Right lobe of liver (tissue), 6 donors: Measurements from ENCODE around the gene TTC9B. TPM values are rescaled to one million over a fixed set of nuclear protein-coding genes. Genes with fewer than 3 reads are reported as not detected.

Source experiments
- ATAC-seq, 4 donors: fragments of 200-7000 bp; cut with Tn5 transposase; one replicate each; pipeline ENCODE4 v1.9.1; 2020; ENCODE audit warnings: mild to moderate bottlenecking in 4 of 4, moderate library complexity in 4 of 4
- DNase-seq, 3 donors: peaks; one replicate each; pipeline ENCODE4 v3.0.0-alpha.2; 2020
- H3K27ac ChIP-seq, 3 donors: fragments of 200-600 bp; one replicate each; pipeline ENCODE4 v1.8.0; 2022
- H3K27me3 ChIP-seq, 2 donors: fragments of 200-600 bp; one replicate each; pipeline ENCODE4 v1.8.0; 2022
- H3K36me3 ChIP-seq, 4 donors: fragments of 200-600 bp; sonication (generic) in 1 of 4; one replicate each; pipeline versions ENCODE4 v1.5.1 to v1.8.0; 2017 to 2022; ENCODE audit warnings: control low read depth in 1 of 4
- H3K4me1 ChIP-seq, 4 donors: fragments of 200-600 bp; sonication (generic) in 1 of 4; one replicate each; pipeline versions ENCODE4 v1.5.1 to v1.8.0; 2017 to 2022; ENCODE audit warnings: control low read depth in 1 of 4
- H3K4me3 ChIP-seq, 3 donors: fragments of 200-600 bp; one replicate each; pipeline ENCODE4 v1.8.0; 2022
- H3K9me3 ChIP-seq, 4 donors: fragments of 200-600 bp; sonication (generic) in 1 of 4; one replicate each; pipeline versions ENCODE4 v1.5.1 to v1.8.0; 2017 to 2022; ENCODE audit warnings: control low read depth in 1 of 4
- POLR2A ChIP-seq: fragments of 450-650 bp; IDR thresholded peaks from one replicate; pipeline ENCODE4 v1.6.1; 2017; ENCODE audit warnings: antibody characterized with exemption, mild to moderate bottlenecking
- WGBS: methylation state at CpG from one replicate; pipeline ENCODE4 v1.1.6; 2018; ENCODE audit warnings: low coverage, low lambda C conversion rate; ENCODE audit not compliant: insufficient coverage; ENCODE audit errors: missing lambda C conversion rate; 5-methylcytosine and 5-hydroxymethylcytosine counted together
- intact Hi-C, 2 donors: fragments of 100-400 bp; cut with DNase I; formaldehyde crosslinking; loops; one replicate each; pipeline versions ENCODE4 v1.11.2 to v1.14.1; 2022
- total RNA-seq, 6 experiments: library from RNA; depleted of rRNA in 2 of 6; stranded (reverse); fragments of >200 nt in 2 of 6; fragmentation: NEBNext Ultra II Directional in 3 of 6; extraction: Animal tissue kit (Norgen Biotek cat#: 25700) in 3 of 6; gene quantifications; one replicate each; pipeline versions ENCODE4 v1.1.0 to v1.2.4, GENCODE V29; 2016 to 2023
- TF ChIP-seq, protein P1 (sequence below), 4 donors: fragments of 200-600 bp in 3 of 4; fragments of 450-650 bp in 1 of 4; IDR thresholded peaks; one replicate each; pipeline versions ENCODE4 v1.5.1 to v1.8.0; 2016 to 2022; ENCODE audit warnings: antibody characterized with exemption in 4 of 4, mild to moderate bottlenecking in 2 of 4
- donor health status: DM: no; HTN: yes; CAD: no.
- donor health status: DM: no; HTN: no; CAD: no.
- donor health status: DM: no; HTN: no; CAD: no.
- donor health status: DM: no; HTN: yes; CAD: no.
- donor health status: DM: no; HTN: yes; CAD: no.

TTC9B gene
- total RNA-seq, 6 experiments from 2014 or later = not detected

DNA sequence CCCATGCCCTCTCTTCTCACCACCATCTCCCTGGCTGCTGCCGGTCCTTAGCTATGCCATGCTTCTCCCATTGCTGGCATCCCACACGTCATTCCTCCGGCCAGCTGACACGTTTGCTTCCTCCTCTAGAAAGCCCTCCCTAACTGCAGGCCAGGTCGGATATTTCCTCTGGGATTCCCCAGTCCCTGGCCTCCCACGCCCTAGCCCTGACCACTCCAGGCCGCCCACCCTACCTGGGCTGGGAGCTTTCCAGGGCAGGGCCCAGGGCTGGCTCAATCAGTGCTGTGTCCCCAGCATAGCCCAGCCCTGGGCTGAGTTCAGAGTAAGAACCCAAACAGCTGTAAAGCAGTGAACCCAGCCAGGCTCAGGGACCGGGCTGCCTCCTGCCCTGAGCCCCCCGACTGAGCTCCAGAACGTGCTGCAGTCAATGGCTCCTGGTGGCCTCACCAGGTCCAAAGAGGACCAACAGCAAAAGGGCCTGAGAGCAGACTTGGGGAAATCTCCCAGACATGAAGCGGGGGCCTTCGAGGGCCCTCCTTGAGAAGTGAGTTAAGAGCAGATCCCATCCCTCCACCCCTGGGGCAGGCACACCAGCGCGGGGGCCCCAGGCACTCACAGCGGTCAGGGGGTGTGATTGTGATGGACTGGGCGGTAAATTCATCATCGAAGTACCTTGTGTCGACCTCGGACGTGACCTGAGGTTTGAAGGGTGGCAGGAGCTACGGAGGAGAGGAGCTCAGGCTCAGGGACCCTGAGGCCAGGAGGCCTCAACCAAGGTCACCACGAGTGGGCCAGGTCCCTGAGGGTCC lies 16.4 kb upstream of the TTC9B start:
- TF ChIP-seq, protein P1, sequence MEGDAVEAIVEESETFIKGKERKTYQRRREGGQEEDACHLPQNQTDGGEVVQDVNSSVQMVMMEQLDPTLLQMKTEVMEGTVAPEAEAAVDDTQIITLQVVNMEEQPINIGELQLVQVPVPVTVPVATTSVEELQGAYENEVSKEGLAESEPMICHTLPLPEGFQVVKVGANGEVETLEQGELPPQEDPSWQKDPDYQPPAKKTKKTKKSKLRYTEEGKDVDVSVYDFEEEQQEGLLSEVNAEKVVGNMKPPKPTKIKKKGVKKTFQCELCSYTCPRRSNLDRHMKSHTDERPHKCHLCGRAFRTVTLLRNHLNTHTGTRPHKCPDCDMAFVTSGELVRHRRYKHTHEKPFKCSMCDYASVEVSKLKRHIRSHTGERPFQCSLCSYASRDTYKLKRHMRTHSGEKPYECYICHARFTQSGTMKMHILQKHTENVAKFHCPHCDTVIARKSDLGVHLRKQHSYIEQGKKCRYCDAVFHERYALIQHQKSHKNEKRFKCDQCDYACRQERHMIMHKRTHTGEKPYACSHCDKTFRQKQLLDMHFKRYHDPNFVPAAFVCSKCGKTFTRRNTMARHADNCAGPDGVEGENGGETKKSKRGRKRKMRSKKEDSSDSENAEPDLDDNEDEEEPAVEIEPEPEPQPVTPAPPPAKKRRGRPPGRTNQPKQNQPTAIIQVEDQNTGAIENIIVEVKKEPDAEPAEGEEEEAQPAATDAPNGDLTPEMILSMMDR (IDR thresholded peaks at IDR 0.05) = no peak
- Histone ChIP-seq H3K9me3 (no peaks in the 10 kb centered on the region), H3K27me3 (no peaks in the 10 kb centered on the region), H3K27ac (no peak overlapping the region), H3K36me3 (peaks cover 0 to 51% (median 27%) of the 10 kb centered on the region in 4 donors), H3K4me1 (peaks cover 0 to 20% (median 7%) of the 10 kb centered on the region in 4 donors), H3K4me3 (no peak overlapping the region)
- no peak for DNase-seq
- ATAC-seq = no peak
- intact Hi-C loops = no loop called here
- 79% methylated on average over 12 of the region's 22 CpGs for WGBS

DNA sequence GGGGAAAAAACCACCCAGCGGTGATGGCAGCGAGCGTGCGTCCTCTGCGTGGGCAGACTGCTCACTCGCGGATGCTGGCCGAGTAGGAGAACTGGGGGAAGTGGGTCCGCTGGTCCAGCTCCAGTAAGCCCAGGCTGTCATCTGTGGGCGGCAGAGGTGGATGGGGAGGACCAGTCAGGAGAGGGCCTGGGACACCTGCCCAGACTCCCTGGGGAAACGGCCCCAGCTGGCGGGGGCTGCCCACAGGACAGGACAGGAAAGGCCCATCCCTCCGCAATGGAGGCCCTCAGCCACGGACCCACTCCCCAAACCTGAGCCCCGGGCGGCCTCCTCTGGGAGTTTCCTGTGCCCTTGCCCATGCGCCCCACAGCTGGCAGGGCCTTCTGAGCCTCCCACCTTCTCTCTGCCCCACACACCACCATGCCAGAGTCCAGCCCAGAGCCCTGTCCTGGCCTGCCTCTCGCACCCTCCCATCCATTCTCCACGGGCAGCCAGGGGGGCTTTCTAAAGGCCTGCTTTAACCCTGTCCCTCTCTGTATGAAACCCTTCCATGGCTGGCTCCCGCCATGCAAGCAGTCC lies 15.7 kb upstream of the TTC9B start:
- TF ChIP-seq POLR2A = no peak
- TF ChIP-seq, protein P1 (IDR thresholded peaks at IDR 0.05) = no peak

DNA sequence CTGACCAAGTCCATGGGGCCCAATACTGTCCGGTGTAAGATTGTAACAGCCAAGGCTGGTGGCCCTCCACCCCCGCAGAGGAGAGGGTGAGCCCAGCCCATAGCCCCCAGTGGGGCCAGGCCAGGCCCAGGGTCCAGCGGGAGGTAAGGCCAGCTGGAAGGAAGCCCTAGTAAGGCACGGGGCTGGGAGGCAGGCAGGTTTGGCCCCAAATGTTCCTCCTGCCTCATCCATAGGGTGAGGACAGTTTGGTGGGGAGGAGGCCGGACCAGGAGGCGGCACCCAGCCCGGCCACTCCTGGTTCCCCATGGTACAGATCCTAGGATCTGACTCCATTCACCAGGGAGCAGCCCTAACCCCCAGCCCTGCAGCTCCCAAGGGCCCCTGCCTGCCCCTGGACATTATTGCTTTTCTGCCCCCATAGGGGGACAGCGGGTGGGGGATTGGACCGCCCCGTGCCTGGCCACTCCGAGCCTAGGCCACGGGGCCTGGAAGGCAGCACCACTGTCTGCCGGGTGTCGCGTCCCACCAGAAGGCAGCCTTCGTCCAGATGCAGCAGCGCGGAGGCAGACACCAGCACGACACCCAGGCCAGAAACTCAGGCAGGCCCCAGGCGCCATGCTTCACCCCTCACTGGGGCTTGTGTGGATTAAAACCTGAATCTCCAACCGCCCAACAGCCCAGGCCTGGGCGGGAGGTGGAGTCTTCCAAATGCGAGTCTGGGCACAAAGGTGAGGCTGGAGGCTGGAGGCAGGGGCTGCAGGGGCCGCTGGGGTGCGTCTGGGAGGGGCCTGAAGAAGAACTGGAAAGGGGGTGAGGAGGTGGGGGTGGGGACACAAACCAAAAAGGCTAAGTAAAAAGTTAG lies 15.0 kb upstream of the TTC9B start:
- TF ChIP-seq, protein P1 (IDR thresholded peaks at IDR 0.05) = no peak
- no peak for TF ChIP-seq POLR2A
- peaks cover 0 to 37% (median 20%) of the 10 kb centered on the region in 4 donors for H3K36me3 ChIP-seq
- H3K9me3 ChIP-seq = no peaks in the 10 kb centered on the region

More for the DNA sequence above, 15.7 kb upstream of the TTC9B start:
- WGBS = 69% methylated on average over 4 of the region's 20 CpGs
- Histone ChIP-seq H3K4me3 (no peak overlapping the region), H3K27me3 (no peaks in the 10 kb centered on the region), H3K9me3 (no peaks in the 10 kb centered on the region), H3K36me3 (peaks cover 0 to 44% (median 23%) of the 10 kb centered on the region in 4 donors), H3K4me1 (peaks cover 0 to 20% (median 7%) of the 10 kb centered on the region in 4 donors), H3K27ac (no peak overlapping the region)
- DNase-seq (no peak), ATAC-seq (no peak)
- intact Hi-C loops = no loop called here

DNA sequence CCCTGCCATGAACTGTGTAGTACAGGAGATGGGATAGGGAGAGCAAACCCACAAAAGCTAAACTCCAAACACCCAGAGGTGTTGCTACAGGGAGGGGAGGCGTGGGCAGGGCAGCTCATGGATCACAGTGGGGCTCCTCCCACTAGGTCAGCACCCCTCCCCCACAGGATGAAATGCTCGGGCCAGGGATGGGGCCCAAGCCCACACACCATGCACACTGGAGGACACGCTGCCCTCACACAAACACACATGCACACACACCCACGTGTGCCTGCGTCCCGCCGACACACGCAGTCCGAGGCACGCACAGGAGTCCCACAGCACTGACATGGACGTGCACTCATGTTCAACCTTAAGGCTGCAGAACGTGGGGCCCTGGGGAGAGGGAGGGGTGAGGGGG lies 14.3 kb upstream of the TTC9B start:
- Histone ChIP-seq H3K27ac (no peak overlapping the region), H3K4me3 (no peak overlapping the region), H3K9me3 (no peaks in the 10 kb centered on the region), H3K4me1 (peaks cover 0 to 20% (median 7%) of the 10 kb centered on the region in 4 donors), H3K27me3 (no peaks in the 10 kb centered on the region), H3K36me3 (peaks cover 0 to 31% (median 18%) of the 10 kb centered on the region in 4 donors)
- no peak for TF ChIP-seq POLR2A
- TF ChIP-seq, protein P1 (IDR thresholded peaks at IDR 0.05) = no peak
- intact Hi-C loops = no loop called here
- 50% methylated on average over 2 of the region's 12 CpGs for WGBS
- DNase-seq (no peak), ATAC-seq (peak; percentile 15 to 34 (median 16))

More for the DNA sequence above, 15.0 kb upstream of the TTC9B start:
- ATAC-seq (no peak), DNase-seq (no peak)
- Histone ChIP-seq H3K4me3 (no peak overlapping the region), H3K4me1 (peaks cover 0 to 20% (median 7%) of the 10 kb centered on the region in 4 donors), H3K27me3 (no peaks in the 10 kb centered on the region), H3K27ac (no peak overlapping the region)
- intact Hi-C loops = no loop called here
- 75% methylated on average over 6 of the region's 25 CpGs for WGBS
